Bronchial epithelial cell (primary cell): Measurements from ENCODE around the gene TXN2. TPM values are rescaled to one million over a fixed set of nuclear protein-coding genes. Genes with fewer than 3 reads are reported as not detected.
A peak's percentile ranks its signal among the peaks of the same experiment; 100 is the strongest.
"Not testable (repeated sequence)": the region's sequence is repeated elsewhere in the genome, so short reads cannot be mapped to it uniquely, and the experiment has no call there.

ENCODE experiments used
- DNase-seq: peaks from one replicate; pipeline ENCODE4 v3.0.0-alpha.2; 2010; ENCODE audit warnings: low read depth
- FAIRE-seq: peaks from 2 replicates; lab custom pipeline; 2011; peaks lifted over from hg19 to GRCh38; lab: Jason Lieb, UNC
- H3K27me3 ChIP-seq: 2 replicates; pipeline ENCODE4 v1.5.1; 2011; ENCODE audit warnings: low read length; ENCODE audit not compliant: control insufficient read depth, insufficient read depth
- H3K36me3 ChIP-seq: 2 replicates; pipeline ENCODE4 v1.5.1; 2011; ENCODE audit warnings: low read length; ENCODE audit not compliant: control insufficient read depth, insufficient read depth
- H3K4me3 ChIP-seq: 2 replicates; pipeline ENCODE4 v1.5.1; 2011; ENCODE audit warnings: mild to moderate bottlenecking, low read depth, low read length, control low read depth
- CTCF ChIP-seq: IDR thresholded peaks from 2 replicates; pipeline ENCODE4 v1.5.1; 2011; ENCODE audit warnings: mild to moderate bottlenecking, moderate library complexity, low read length, control low read depth, inconsistent platforms; ENCODE audit not compliant: insufficient read depth, severe bottlenecking
- total RNA-seq: library from RNA; depleted of rRNA; stranded (reverse); fragments of >200 nt; gene quantifications from 2 replicates; pipeline ENCODE4 v1.2.1, GENCODE V29; 2014

TXN2 gene
- total RNA-seq, 1 donor from 2014 or later: 17.9 TPM

- FAIRE-seq (no peak), DNase-seq (no peak)
- TF ChIP-seq CTCF: no peak
- no peaks in the 10 kb centered on the region for H3K27me3 ChIP-seq
- no peaks in the 10 kb centered on the region for H3K36me3 ChIP-seq
- no peak overlapping the region for H3K4me3 ChIP-seq
Observed at GRCh38 chr22:36456464-36456845, 25.0 kb downstream of the TXN2 start.

GRCh38 chr22:36455571-36456463 is 25.6 kb downstream of the TXN2 start:
- Histone ChIP-seq H3K4me3 (peak overlapping the region; percentile 49), H3K27me3 (no peaks in the 10 kb centered on the region), H3K36me3 (no peaks in the 10 kb centered on the region)
- FAIRE-seq (no peak), DNase-seq (no peak)
- no peak for TF ChIP-seq CTCF

GRCh38 chr22:36454916-36455570 is 26.4 kb downstream of the TXN2 start:
- Histone ChIP-seq H3K36me3 (no peaks in the 10 kb centered on the region), H3K4me3 (peak overlapping the region; percentile 49), H3K27me3 (no peaks in the 10 kb centered on the region)
- TF ChIP-seq CTCF: peak; percentile 1
- FAIRE-seq (no peak), DNase-seq (peak; percentile 74)

GRCh38 chr22:36453855-36454378 is 27.5 kb downstream of the TXN2 start:
- DNase-seq: no peak
- no peak for TF ChIP-seq CTCF
- H3K36me3 ChIP-seq: no peaks in the 10 kb centered on the region
- H3K4me3 ChIP-seq: no peak overlapping the region
- FAIRE-seq: no peak
- H3K27me3 ChIP-seq: no peaks in the 10 kb centered on the region

- not testable (repeated sequence) for H3K4me3 ChIP-seq, DNase-seq, FAIRE-seq
Observed at GRCh38 chr22:36452978-36453607, 28.3 kb downstream of the TXN2 start.

More at GRCh38 chr22:36452978-36453607, 28.3 kb downstream of the TXN2 start:
- not testable (repeated sequence) for H3K27me3 ChIP-seq, H3K36me3 ChIP-seq
